ENCODE results near the gene RFTN1. TPM values are rescaled to one million over a fixed set of nuclear protein-coding genes. Genes with fewer than 3 reads are reported as not detected.

RFTN1 gene
- total and polyA plus RNA-seq, 4 donors: 4.4 to 20.4 (median 11.9) TPM

GRCh38 chr3:16355828-16356227 is 157.7 kb downstream of the RFTN1 start:
- WGBS: 94% methylated on average over 6 of the region's 6 CpGs
- Histone ChIP-seq H3K4me1 (ENCODE audit: control insufficient read depth in 4 of 4, insufficient read depth in 4 of 4, low read length in 3 of 4) (no peaks in the 10 kb centered on the region), H3K9ac (ENCODE audit: low read depth in 1 of 2, low read length in 2 of 2) (no peak overlapping the region), H3K9me3 (ENCODE audit: control insufficient read depth in 4 of 4, low read length in 3 of 4) (no peaks in the 10 kb centered on the region), H3K27me3 (ENCODE audit: control insufficient read depth in 4 of 4, insufficient read depth in 4 of 4, low read length in 3 of 4) (no peaks in the 10 kb centered on the region), H3K36me3 (ENCODE audit: control insufficient read depth in 4 of 4, insufficient read depth in 3 of 4, low read depth in 1 of 4, low read length in 3 of 4) (peaks cover 2 to 13% (median 8%) of the 10 kb centered on the region in 4 donors), H3K4me3 (ENCODE audit: low read depth in 1 of 3, low read length in 3 of 3) (no peak overlapping the region), H3K27ac (ENCODE audit: low read depth in 1 of 2, low read length in 2 of 2) (no peak overlapping the region)
- no peak for DNase-seq (ENCODE audit: low spot score)
- TF ChIP-seq HNF4A (conservative IDR thresholded peaks at IDR 0.05): no peak
- TF ChIP-seq SP1 (IDR thresholded peaks at IDR 0.05): no peak
- TF ChIP-seq EGR1 (IDR thresholded peaks at IDR 0.05; ENCODE audit: low read depth in 2 of 2): no peak
- no peak for TF ChIP-seq ZBTB33 (IDR thresholded peaks at IDR 0.05)
- TF ChIP-seq HNF4G (IDR thresholded peaks at IDR 0.05): no peak
- TF ChIP-seq MAX (IDR thresholded peaks at IDR 0.05): no peak
- TF ChIP-seq NR2F2 (IDR thresholded peaks at IDR 0.05): no peak
- TF ChIP-seq YY1 (IDR thresholded peaks at IDR 0.05): no peak
- no peak for TF ChIP-seq RAD21 (IDR thresholded peaks at IDR 0.05)
- TF ChIP-seq REST (IDR thresholded peaks at IDR 0.05): no peak
- no peak for TF ChIP-seq TAF1 (conservative IDR thresholded peaks at IDR 0.05)
- TF ChIP-seq JUND (IDR thresholded peaks at IDR 0.05): no peak
- no peak for TF ChIP-seq CTCF (IDR thresholded peaks at IDR 0.05; ENCODE audit: low read depth, low read length, missing input control)
- no peak for TF ChIP-seq RXRA (IDR thresholded peaks at IDR 0.05)
- no peak for TF ChIP-seq GABPA (IDR thresholded peaks at IDR 0.05 in 1 of 2, conservative IDR thresholded peaks at IDR 0.05 in 1 of 2)
- TF ChIP-seq FOXA2 (IDR thresholded peaks at IDR 0.05): no peak
- no peak for TF ChIP-seq FOXA1 (IDR thresholded peaks at IDR 0.05)
- TF ChIP-seq ATF3 (IDR thresholded peaks at IDR 0.05): no peak

Measured in liver (tissue), 9 donors.